Glutamatergic neuron (in vitro differentiated cells): ENCODE data around the gene PRKG1. TPM values are rescaled to one million over a fixed set of nuclear protein-coding genes. Genes with fewer than 3 reads are reported as not detected.

Source experiments
- DNase-seq: peaks from one replicate; pipeline ENCODE4 v3.0.0; 2022
- H3K27ac Mint-ChIP-seq: one replicate; pipeline ENCODE4 v1.8.0; 2020; ENCODE audit warnings: mild to moderate bottlenecking, mixed read lengths, inconsistent platforms; ENCODE audit not compliant: unreplicated experiment
- H3K27me3 Mint-ChIP-seq: one replicate; pipeline ENCODE4 v1.8.0; 2020; ENCODE audit warnings: mild to moderate bottlenecking, moderate library complexity, mixed read lengths, inconsistent platforms; ENCODE audit not compliant: unreplicated experiment
- H3K36me3 Mint-ChIP-seq: one replicate; pipeline ENCODE4 v1.8.0; 2020; ENCODE audit warnings: mild to moderate bottlenecking, mixed read lengths, inconsistent platforms; ENCODE audit not compliant: unreplicated experiment
- H3K4me1 Mint-ChIP-seq: one replicate; pipeline ENCODE4 v1.8.0; 2020; ENCODE audit warnings: mild to moderate bottlenecking, low read depth, mixed read lengths, inconsistent platforms; ENCODE audit not compliant: unreplicated experiment
- H3K4me3 Mint-ChIP-seq: one replicate; pipeline ENCODE4 v1.8.0; 2020; ENCODE audit warnings: mild to moderate bottlenecking, mixed read lengths, inconsistent platforms; ENCODE audit not compliant: unreplicated experiment
- H3K9me3 Mint-ChIP-seq: one replicate; pipeline ENCODE4 v1.8.0; 2020; ENCODE audit warnings: mild to moderate bottlenecking, moderate library complexity, mixed read lengths, inconsistent platforms; ENCODE audit not compliant: unreplicated experiment
- CTCF ChIP-seq: fragments of 200-600 bp; sonication (generic); IDR thresholded peaks from one replicate; pipeline ENCODE4 v1.5.0; 2021; ENCODE audit not compliant: partially characterized antibody, unreplicated experiment
- total RNA-seq: library from RNA; stranded (reverse); fragmentation: NEBNext Ultra II Directional; extraction: Animal tissue kit (Norgen Biotek cat#: 25700); gene quantifications from one replicate; pipeline ENCODE4 v1.2.1, GENCODE V29; 2021; ENCODE audit not compliant: unreplicated experiment

Gene PRKG1
- total RNA-seq, 1 donor from 2014 or later = 52.7 TPM

- H3K27ac Mint-ChIP-seq = no peak overlapping the region
- no peaks in the 10 kb centered on the region for H3K27me3 Mint-ChIP-seq
- DNase-seq = no peak
- no peak overlapping the region for H3K4me3 Mint-ChIP-seq
- no peaks in the 10 kb centered on the region for H3K4me1 Mint-ChIP-seq
- TF ChIP-seq CTCF = no peak
- H3K36me3 Mint-ChIP-seq = no peaks in the 10 kb centered on the region
- peaks cover 2% of the 10 kb centered on the region for H3K9me3 Mint-ChIP-seq
Observed at GRCh38 chr10:51343391-51343790, 269.1 kb downstream of the PRKG1 start.

- DNase-seq = no peak
- no peaks in the 10 kb centered on the region for H3K36me3 Mint-ChIP-seq
- H3K9me3 Mint-ChIP-seq = peaks cover 2% of the 10 kb centered on the region
- no peak overlapping the region for H3K4me3 Mint-ChIP-seq
- no peak for TF ChIP-seq CTCF
- H3K27me3 Mint-ChIP-seq = no peaks in the 10 kb centered on the region
- H3K4me1 Mint-ChIP-seq = no peaks in the 10 kb centered on the region
- H3K27ac Mint-ChIP-seq = no peak overlapping the region
Observed at GRCh38 chr10:51344371-51344770, 270.1 kb downstream of the PRKG1 start.

- Mint-ChIP-seq H3K27ac (no peak overlapping the region), H3K36me3 (no peaks in the 10 kb centered on the region), H3K9me3 (no peaks in the 10 kb centered on the region), H3K4me3 (no peak overlapping the region), H3K4me1 (no peaks in the 10 kb centered on the region), H3K27me3 (no peaks in the 10 kb centered on the region)
- DNase-seq = no peak
- TF ChIP-seq CTCF = no peak
Observed at GRCh38 chr10:51348622-51349021, 274.3 kb downstream of the PRKG1 start.

- Mint-ChIP-seq H3K4me3 (no peak overlapping the region), H3K36me3 (no peaks in the 10 kb centered on the region), H3K9me3 (no peaks in the 10 kb centered on the region), H3K27ac (no peak overlapping the region), H3K4me1 (no peaks in the 10 kb centered on the region), H3K27me3 (no peaks in the 10 kb centered on the region)
- DNase-seq = no peak
- no peak for TF ChIP-seq CTCF
Observed at GRCh38 chr10:51357170-51357569, 282.9 kb downstream of the PRKG1 start.

- H3K9me3 Mint-ChIP-seq = no peaks in the 10 kb centered on the region
- no peaks in the 10 kb centered on the region for H3K4me1 Mint-ChIP-seq
- H3K27ac Mint-ChIP-seq = no peak overlapping the region
- no peaks in the 10 kb centered on the region for H3K27me3 Mint-ChIP-seq
- no peak overlapping the region for H3K4me3 Mint-ChIP-seq
- no peak for TF ChIP-seq CTCF
- DNase-seq = no peak
- no peaks in the 10 kb centered on the region for H3K36me3 Mint-ChIP-seq
Observed at GRCh38 chr10:51358227-51358626, 283.9 kb downstream of the PRKG1 start.
